Measurements from ENCODE around the gene ELMO3. TPM values are rescaled to one million over a fixed set of nuclear protein-coding genes. Genes with fewer than 3 reads are reported as not detected.
A peak's percentile ranks its signal among the peaks of the same experiment; 100 is the strongest.

ELMO3 gene
- total and polyA plus RNA-seq, 2 of the 13 experiments (the other 11 are each of a cell fraction or from before 2014, with no cell fraction given): 2.6 to 4.0 TPM

DNA sequence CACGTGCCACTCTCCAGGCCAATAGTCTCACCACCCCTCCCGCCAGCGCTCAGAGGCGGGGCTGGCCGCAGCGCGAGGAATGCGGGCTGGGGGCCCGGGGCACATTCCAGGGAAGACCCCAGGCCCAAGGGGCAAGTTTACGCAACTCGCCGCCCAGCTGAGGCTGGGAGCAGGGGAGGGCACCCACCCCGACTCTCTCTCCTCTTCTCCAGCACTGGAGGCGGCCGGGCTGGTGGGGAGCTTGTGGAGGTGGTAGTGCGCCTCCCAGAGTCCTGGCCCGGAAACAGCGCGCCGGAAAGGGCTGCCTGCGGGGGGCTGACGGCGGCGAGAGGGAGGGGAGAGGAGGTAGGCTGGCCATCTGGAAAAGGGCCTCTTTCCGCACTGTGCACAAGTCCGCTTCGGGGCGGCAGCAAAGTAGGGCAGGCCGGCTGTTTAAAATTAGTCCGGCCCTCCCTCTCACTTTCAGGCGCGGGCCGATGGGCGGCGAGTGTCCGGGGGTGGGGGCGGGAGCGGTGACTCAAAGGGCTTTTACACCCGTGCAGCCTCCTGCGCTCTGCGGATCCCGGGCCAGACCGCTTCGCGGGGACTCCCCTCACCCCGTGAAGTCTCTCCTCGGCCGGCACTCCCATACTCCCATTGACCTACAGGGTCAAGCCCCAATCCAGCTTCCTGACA, 47.3 kb downstream of the ELMO3 start (continued):
- peak; percentile 31 for TF ChIP-seq PHF5A (CRISPR knock-in tag; IDR thresholded peaks at IDR 0.05; ENCODE audit: low read depth, unreplicated experiment)
- TF ChIP-seq, protein P1, sequence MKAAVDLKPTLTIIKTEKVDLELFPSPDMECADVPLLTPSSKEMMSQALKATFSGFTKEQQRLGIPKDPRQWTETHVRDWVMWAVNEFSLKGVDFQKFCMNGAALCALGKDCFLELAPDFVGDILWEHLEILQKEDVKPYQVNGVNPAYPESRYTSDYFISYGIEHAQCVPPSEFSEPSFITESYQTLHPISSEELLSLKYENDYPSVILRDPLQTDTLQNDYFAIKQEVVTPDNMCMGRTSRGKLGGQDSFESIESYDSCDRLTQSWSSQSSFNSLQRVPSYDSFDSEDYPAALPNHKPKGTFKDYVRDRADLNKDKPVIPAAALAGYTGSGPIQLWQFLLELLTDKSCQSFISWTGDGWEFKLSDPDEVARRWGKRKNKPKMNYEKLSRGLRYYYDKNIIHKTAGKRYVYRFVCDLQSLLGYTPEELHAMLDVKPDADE (CRISPR knock-in tag; IDR thresholded peaks at IDR 0.05): no peak
- peak; percentile 85 for TF ChIP-seq ZSCAN31 (CRISPR knock-in tag; IDR thresholded peaks at IDR 0.05; ENCODE audit: low read depth)
- peak; percentile 98 for TF ChIP-seq GATAD2A (CRISPR knock-in tag; IDR thresholded peaks at IDR 0.05)
- TF ChIP-seq SALL2 (CRISPR knock-in tag; IDR thresholded peaks at IDR 0.05): peak; percentile 89
- TF ChIP-seq ZNF558 (CRISPR knock-in tag; IDR thresholded peaks at IDR 0.05; ENCODE audit: borderline replicate concordance): peak; percentile 96; the same call in 1 of the 2 replicates
- TF ChIP-seq, protein P2, sequence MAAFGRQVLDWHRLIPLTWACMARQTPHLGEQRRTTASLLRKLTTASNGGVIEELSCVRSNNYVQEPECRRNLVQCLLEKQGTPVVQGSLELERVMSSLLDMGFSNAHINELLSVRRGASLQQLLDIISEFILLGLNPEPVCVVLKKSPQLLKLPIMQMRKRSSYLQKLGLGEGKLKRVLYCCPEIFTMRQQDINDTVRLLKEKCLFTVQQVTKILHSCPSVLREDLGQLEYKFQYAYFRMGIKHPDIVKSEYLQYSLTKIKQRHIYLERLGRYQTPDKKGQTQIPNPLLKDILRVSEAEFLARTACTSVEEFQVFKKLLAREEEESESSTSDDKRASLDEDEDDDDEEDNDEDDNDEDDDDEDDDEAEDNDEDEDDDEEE (CRISPR knock-in tag; IDR thresholded peaks at IDR 0.05): peak; percentile 95
- peak; percentile 36; the same call in 1 of the 2 replicates for TF ChIP-seq ZNF296 (CRISPR knock-in tag; conservative IDR thresholded peaks at IDR 0.05)
- TF ChIP-seq, protein P3, sequence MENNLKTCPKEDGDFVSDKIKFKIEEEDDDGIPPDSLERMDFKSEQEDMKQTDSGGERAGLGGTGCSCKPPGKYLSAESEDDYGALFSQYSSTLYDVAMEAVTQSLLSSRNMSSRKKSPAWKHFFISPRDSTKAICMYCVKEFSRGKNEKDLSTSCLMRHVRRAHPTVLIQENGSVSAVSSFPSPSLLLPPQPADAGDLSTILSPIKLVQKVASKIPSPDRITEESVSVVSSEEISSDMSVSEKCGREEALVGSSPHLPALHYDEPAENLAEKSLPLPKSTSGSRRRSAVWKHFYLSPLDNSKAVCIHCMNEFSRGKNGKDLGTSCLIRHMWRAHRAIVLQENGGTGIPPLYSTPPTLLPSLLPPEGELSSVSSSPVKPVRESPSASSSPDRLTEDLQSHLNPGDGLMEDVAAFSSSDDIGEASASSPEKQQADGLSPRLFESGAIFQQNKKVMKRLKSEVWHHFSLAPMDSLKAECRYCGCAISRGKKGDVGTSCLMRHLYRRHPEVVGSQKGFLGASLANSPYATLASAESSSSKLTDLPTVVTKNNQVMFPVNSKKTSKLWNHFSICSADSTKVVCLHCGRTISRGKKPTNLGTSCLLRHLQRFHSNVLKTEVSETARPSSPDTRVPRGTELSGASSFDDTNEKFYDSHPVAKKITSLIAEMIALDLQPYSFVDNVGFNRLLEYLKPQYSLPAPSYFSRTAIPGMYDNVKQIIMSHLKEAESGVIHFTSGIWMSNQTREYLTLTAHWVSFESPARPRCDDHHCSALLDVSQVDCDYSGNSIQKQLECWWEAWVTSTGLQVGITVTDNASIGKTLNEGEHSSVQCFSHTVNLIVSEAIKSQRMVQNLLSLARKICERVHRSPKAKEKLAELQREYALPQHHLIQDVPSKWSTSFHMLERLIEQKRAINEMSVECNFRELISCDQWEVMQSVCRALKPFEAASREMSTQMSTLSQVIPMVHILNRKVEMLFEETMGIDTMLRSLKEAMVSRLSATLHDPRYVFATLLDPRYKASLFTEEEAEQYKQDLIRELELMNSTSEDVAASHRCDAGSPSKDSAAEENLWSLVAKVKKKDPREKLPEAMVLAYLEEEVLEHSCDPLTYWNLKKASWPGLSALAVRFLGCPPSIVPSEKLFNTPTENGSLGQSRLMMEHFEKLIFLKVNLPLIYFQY (CRISPR knock-in tag; IDR thresholded peaks at IDR 0.05; ENCODE audit: borderline replicate concordance): peak; percentile 91; the same call in 1 of the 2 replicates
- TF ChIP-seq, protein P4, sequence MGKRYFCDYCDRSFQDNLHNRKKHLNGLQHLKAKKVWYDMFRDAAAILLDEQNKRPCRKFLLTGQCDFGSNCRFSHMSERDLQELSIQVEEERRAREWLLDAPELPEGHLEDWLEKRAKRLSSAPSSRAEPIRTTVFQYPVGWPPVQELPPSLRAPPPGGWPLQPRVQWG (CRISPR knock-in tag; IDR thresholded peaks at IDR 0.05; ENCODE audit: borderline replicate concordance, low read depth): no peak
- TF ChIP-seq, protein P5, sequence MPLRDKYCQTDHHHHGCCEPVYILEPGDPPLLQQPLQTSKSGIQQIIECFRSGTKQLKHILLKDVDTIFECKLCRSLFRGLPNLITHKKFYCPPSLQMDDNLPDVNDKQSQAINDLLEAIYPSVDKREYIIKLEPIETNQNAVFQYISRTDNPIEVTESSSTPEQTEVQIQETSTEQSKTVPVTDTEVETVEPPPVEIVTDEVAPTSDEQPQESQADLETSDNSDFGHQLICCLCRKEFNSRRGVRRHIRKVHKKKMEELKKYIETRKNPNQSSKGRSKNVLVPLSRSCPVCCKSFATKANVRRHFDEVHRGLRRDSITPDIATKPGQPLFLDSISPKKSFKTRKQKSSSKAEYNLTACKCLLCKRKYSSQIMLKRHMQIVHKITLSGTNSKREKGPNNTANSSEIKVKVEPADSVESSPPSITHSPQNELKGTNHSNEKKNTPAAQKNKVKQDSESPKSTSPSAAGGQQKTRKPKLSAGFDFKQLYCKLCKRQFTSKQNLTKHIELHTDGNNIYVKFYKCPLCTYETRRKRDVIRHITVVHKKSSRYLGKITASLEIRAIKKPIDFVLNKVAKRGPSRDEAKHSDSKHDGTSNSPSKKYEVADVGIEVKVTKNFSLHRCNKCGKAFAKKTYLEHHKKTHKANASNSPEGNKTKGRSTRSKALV (CRISPR knock-in tag; IDR thresholded peaks at IDR 0.05): peak; percentile 92; the same call in 1 of the 2 replicates
- peak; percentile 25; the same call in 1 of the 2 replicates for TF ChIP-seq ZFP82 (CRISPR knock-in tag; IDR thresholded peaks at IDR 0.05; ENCODE audit: borderline replicate concordance)
- no peak; the same call in 1 of the 2 replicates for TF ChIP-seq ZNF816 (CRISPR knock-in tag; IDR thresholded peaks at IDR 0.05; ENCODE audit: borderline replicate concordance)
- 0 out of 2 replicates have a peak, but pooled peaks have one; percentile 2 for TF ChIP-seq ZNF329 (CRISPR knock-in tag; IDR thresholded peaks at IDR 0.05; ENCODE audit: low read depth)
- no peak for TF ChIP-seq FOXK2 (IDR thresholded peaks at IDR 0.05)
- TF ChIP-seq ZNF567 (CRISPR knock-in tag; IDR thresholded peaks at IDR 0.05; ENCODE audit: borderline replicate concordance): peak; percentile 95; the same call in 1 of the 2 replicates
- TF ChIP-seq EZH2 (conservative IDR thresholded peaks at IDR 0.05; ENCODE audit: low read depth, low read length): no peak

All from HepG2 (cell line).